Neural progenitor cell (in vitro differentiated cells): ENCODE results near the gene SCGB3A1. TPM values are rescaled to one million over a fixed set of nuclear protein-coding genes. Genes with fewer than 3 reads are reported as not detected.
A peak's percentile ranks its signal among the peaks of the same experiment; 100 is the strongest.

Source experiments
- DNase-seq: peaks from one replicate; pipeline ENCODE4 v3.0.0-alpha.2; 2016; ENCODE audit warnings: low spot score
- H2AFZ ChIP-seq: fragments of 200-600 bp; sonication (generic); replicated peaks from 2 replicates; pipeline ENCODE4 v1.6.1; 2016; ENCODE audit warnings: antibody characterized with exemption
- H3F3A ChIP-seq: fragments of 200-600 bp; sonication (generic); 2 replicates; pipeline ENCODE4 v1.6.1; 2016; ENCODE audit warnings: antibody characterized with exemption, low read depth
- H3K27ac ChIP-seq: fragments of 200-600 bp; sonication (generic); 2 replicates; pipeline ENCODE4 v1.5.1; 2016; ENCODE audit warnings: mild to moderate bottlenecking
- H3K27me3 ChIP-seq: fragments of 200-600 bp; sonication (generic); 2 replicates; pipeline ENCODE4 v1.6.1; 2016; ENCODE audit warnings: mild to moderate bottlenecking, moderate library complexity
- H3K36me3 ChIP-seq: fragments of 200-600 bp; sonication (generic); 2 replicates; pipeline ENCODE4 v1.5.1; 2016
- H3K4me1 ChIP-seq: fragments of 200-600 bp; sonication (generic); 2 replicates; pipeline ENCODE4 v1.6.1; 2016; ENCODE audit warnings: mixed run types
- H3K4me2 ChIP-seq: fragments of 200-600 bp; sonication (generic); 2 replicates; pipeline ENCODE4 v1.6.1; 2016
- H3K4me3 ChIP-seq: fragments of 200-600 bp; sonication (generic); 2 replicates; pipeline ENCODE4 v1.5.1; 2016
- H3K79me2 ChIP-seq: fragments of 200-600 bp; sonication (generic); 2 replicates; pipeline ENCODE4 v1.6.1; 2016; ENCODE audit warnings: low read depth
- H3K9ac ChIP-seq: fragments of 200-600 bp; sonication (generic); 2 replicates; pipeline ENCODE4 v1.6.1; 2016
- H3K9me3 ChIP-seq: fragments of 200-600 bp; sonication (generic); 2 replicates; pipeline ENCODE4 v1.5.1; 2016; ENCODE audit warnings: low read depth
- H4K20me1 ChIP-seq: fragments of 200-600 bp; sonication (generic); 2 replicates; pipeline ENCODE4 v1.6.1; 2016; ENCODE audit warnings: low read depth
- H3K27ac Mint-ChIP-seq: 3 replicates; pipeline ENCODE4 v1.8.0; 2021; ENCODE audit warnings: mixed read lengths
- H3K27me3 Mint-ChIP-seq: 2 replicates; pipeline ENCODE4 v1.8.0; 2022; ENCODE audit warnings: low read depth, mild to moderate bottlenecking, inconsistent platforms, moderate library complexity, mixed read lengths; ENCODE audit not compliant: insufficient read depth
- H3K36me3 Mint-ChIP-seq: 3 replicates; pipeline ENCODE4 v1.8.0; 2021; ENCODE audit warnings: mixed read lengths
- H3K4me1 Mint-ChIP-seq: 3 replicates; pipeline ENCODE4 v1.8.0; 2021; ENCODE audit warnings: mixed read lengths
- H3K4me3 Mint-ChIP-seq: 3 replicates; pipeline ENCODE4 v1.8.0; 2021; ENCODE audit warnings: mild to moderate bottlenecking, moderate library complexity, mixed read lengths
- H3K9me3 Mint-ChIP-seq: 3 replicates; pipeline ENCODE4 v1.8.0; 2020; ENCODE audit warnings: mixed read lengths
- CTCF ChIP-seq: fragments of 200-600 bp; sonication (generic); IDR thresholded peaks from 2 replicates; pipeline ENCODE4 v1.5.1; 2017; ENCODE audit warnings: antibody characterized with exemption, mild to moderate bottlenecking
- EZH2 ChIP-seq: fragments of 200-600 bp; sonication (generic); IDR thresholded peaks from 2 replicates; pipeline ENCODE4 v1.6.1; 2017; ENCODE audit warnings: antibody characterized with exemption, mild to moderate bottlenecking, moderate library complexity
- EZH2phosphoT487 ChIP-seq: fragments of 200-600 bp; sonication (generic); IDR thresholded peaks from 2 replicates; pipeline ENCODE4 v1.6.1; 2017; ENCODE audit warnings: antibody characterized with exemption
- total RNA-seq: library from RNA; depleted of rRNA; stranded (reverse); fragments of >200 nt; gene quantifications from 2 replicates; pipeline ENCODE4 v1.2.3, GENCODE V29; 2015; ENCODE audit warnings: low replicate concordance

Gene SCGB3A1
- total RNA-seq, 1 donor from 2014 or later = not detected

GRCh38 chr5:180624587-180624986, 33.3 kb upstream of the SCGB3A1 start:
- Histone ChIP-seq H3K27ac (no peak overlapping the region), H3K4me2 (no peak overlapping the region), H3K4me1 (no peaks in the 10 kb centered on the region), H3K36me3 (no peaks in the 10 kb centered on the region), H3K4me3 (no peak overlapping the region), H3K9me3 (no peaks in the 10 kb centered on the region), H3F3A (no peaks in the 10 kb centered on the region), H4K20me1 (no peaks in the 10 kb centered on the region), H3K79me2 (no peaks in the 10 kb centered on the region), H2AFZ (no peak overlapping the region), H3K27me3 (peaks cover 5% of the 10 kb centered on the region), H3K9ac (no peak overlapping the region)
- H3K36me3 Mint-ChIP-seq = no peaks in the 10 kb centered on the region
- H3K9me3 Mint-ChIP-seq = no peaks in the 10 kb centered on the region
- H3K4me3 Mint-ChIP-seq = no peak overlapping the region
- no peak for DNase-seq
- no peak for TF ChIP-seq EZH2phosphoT487
- TF ChIP-seq EZH2 = no peak
- TF ChIP-seq CTCF = no peak
- H3K4me1 Mint-ChIP-seq = peaks cover 2% of the 10 kb centered on the region
- H3K27ac Mint-ChIP-seq = no peak overlapping the region
- peaks cover 8% of the 10 kb centered on the region for H3K27me3 Mint-ChIP-seq

GRCh38 chr5:180623844-180624243, 32.5 kb upstream of the SCGB3A1 start:
- peaks cover 2% of the 10 kb centered on the region for H3K4me1 Mint-ChIP-seq
- no peak for DNase-seq
- H3K9me3 Mint-ChIP-seq = no peaks in the 10 kb centered on the region
- Histone ChIP-seq H3K27ac (no peak overlapping the region), H3K27me3 (peaks cover 10% of the 10 kb centered on the region), H3F3A (no peaks in the 10 kb centered on the region), H3K79me2 (no peaks in the 10 kb centered on the region), H3K9ac (no peak overlapping the region), H3K9me3 (no peaks in the 10 kb centered on the region), H3K4me2 (no peak overlapping the region), H3K36me3 (no peaks in the 10 kb centered on the region), H3K4me3 (no peak overlapping the region), H3K4me1 (no peaks in the 10 kb centered on the region), H2AFZ (no peak overlapping the region), H4K20me1 (no peaks in the 10 kb centered on the region)
- TF ChIP-seq CTCF = no peak
- H3K36me3 Mint-ChIP-seq = no peaks in the 10 kb centered on the region
- no peak overlapping the region for H3K4me3 Mint-ChIP-seq
- H3K27ac Mint-ChIP-seq = peak overlapping the region; percentile 74
- peaks cover 8% of the 10 kb centered on the region for H3K27me3 Mint-ChIP-seq

- H3K4me3 Mint-ChIP-seq = no peak overlapping the region
- H3K27ac Mint-ChIP-seq = no peak overlapping the region
- H4K20me1 ChIP-seq = no peaks in the 10 kb centered on the region
- TF ChIP-seq CTCF (no peak), EZH2 (no peak), EZH2phosphoT487 (no peak)
- no peak overlapping the region for H3K27ac ChIP-seq
- H3K9me3 Mint-ChIP-seq = no peaks in the 10 kb centered on the region
- H3K9ac ChIP-seq = no peak overlapping the region
- H3K79me2 ChIP-seq = no peaks in the 10 kb centered on the region
- no peaks in the 10 kb centered on the region for H3K36me3 ChIP-seq
- no peak for DNase-seq
- H3K4me1 Mint-ChIP-seq = peaks cover 3% of the 10 kb centered on the region
- H3K27me3 Mint-ChIP-seq = peaks cover 8% of the 10 kb centered on the region
- H2AFZ ChIP-seq = no peak overlapping the region
- no peaks in the 10 kb centered on the region for H3K9me3 ChIP-seq
- no peaks in the 10 kb centered on the region for H3K36me3 Mint-ChIP-seq
- H3K4me1 ChIP-seq = no peaks in the 10 kb centered on the region
- H3F3A ChIP-seq = no peaks in the 10 kb centered on the region
- no peak overlapping the region for H3K4me3 ChIP-seq
- H3K27me3 ChIP-seq = peaks cover 14% of the 10 kb centered on the region
- no peak overlapping the region for H3K4me2 ChIP-seq
These were observed 32.1 kb upstream of the SCGB3A1 start for GRCh38 chr5:180623411-180623834.

- H3F3A ChIP-seq = no peaks in the 10 kb centered on the region
- DNase-seq = no peak
- no peaks in the 10 kb centered on the region for H4K20me1 ChIP-seq
- no peaks in the 10 kb centered on the region for H3K9me3 ChIP-seq
- H3K4me3 ChIP-seq = no peak overlapping the region
- no peaks in the 10 kb centered on the region for H3K9me3 Mint-ChIP-seq
- no peak overlapping the region for H3K27ac ChIP-seq
- no peaks in the 10 kb centered on the region for H3K36me3 ChIP-seq
- peaks cover 8% of the 10 kb centered on the region for H3K27me3 Mint-ChIP-seq
- no peak overlapping the region for H2AFZ ChIP-seq
- peaks cover 20% of the 10 kb centered on the region for H3K27me3 ChIP-seq
- H3K4me1 Mint-ChIP-seq = peaks cover 5% of the 10 kb centered on the region
- no peaks in the 10 kb centered on the region for H3K4me1 ChIP-seq
- no peaks in the 10 kb centered on the region for H3K79me2 ChIP-seq
- no peak overlapping the region for H3K4me2 ChIP-seq
- H3K27ac Mint-ChIP-seq = no peak overlapping the region
- H3K36me3 Mint-ChIP-seq = no peaks in the 10 kb centered on the region
- no peak overlapping the region for H3K4me3 Mint-ChIP-seq
- H3K9ac ChIP-seq = no peak overlapping the region
- TF ChIP-seq CTCF (no peak), EZH2 (no peak), EZH2phosphoT487 (no peak)
These were observed 31.6 kb upstream of the SCGB3A1 start for GRCh38 chr5:180622910-180623309.
